Cardiac muscle cell (in vitro differentiated cells and primary cell): Measurements from ENCODE around the gene NFE2L1. TPM values are rescaled to one million over a fixed set of nuclear protein-coding genes. Genes with fewer than 3 reads are reported as not detected.

Source experiments
- DNase-seq, 2 donors: peaks; one replicate each; pipeline versions ENCODE4 v3.0.0 to v3.0.0-alpha.2; 2010 to 2017; ENCODE audit warnings: low read depth in 1 of 2, low spot score in 1 of 2
- H3K27ac ChIP-seq: fragments of 200-600 bp; sonication (generic); 2 replicates; pipeline ENCODE4 v1.5.1; 2016
- H3K27me3 ChIP-seq: fragments of 200-600 bp; sonication (generic); 2 replicates; pipeline ENCODE4 v1.6.0; 2016; ENCODE audit warnings: control low read depth
- H3K36me3 ChIP-seq: fragments of 200-600 bp; sonication (generic); 2 replicates; pipeline ENCODE4 v1.5.1; 2016; ENCODE audit warnings: control low read depth
- H3K4me1 ChIP-seq: fragments of 200-600 bp; sonication (generic); 2 replicates; pipeline ENCODE4 v1.8.1; 2017; ENCODE audit warnings: low read depth, mild to moderate bottlenecking, mixed run types
- H3K4me3 ChIP-seq: fragments of 200-600 bp; sonication (generic); 2 replicates; pipeline ENCODE4 v1.5.1; 2016; ENCODE audit warnings: mild to moderate bottlenecking
- H3K9me3 ChIP-seq: fragments of 200-600 bp; sonication (generic); 2 replicates; pipeline ENCODE4 v1.5.1; 2017; ENCODE audit warnings: low read depth, mild to moderate bottlenecking, control low read depth
- polyA plus RNA-seq: library from polyadenylated mRNA; unstranded; fragments of >200 nt; fragmentation: Nextera tagmentation; extraction: Ambion mirVana; gene quantifications from 2 replicates; pipeline ENCODE4 v1.2.1, GENCODE V29; 2016
- total RNA-seq: library from RNA; depleted of rRNA; stranded (reverse); fragments of >200 nt; gene quantifications from 2 replicates; pipeline ENCODE4 v1.2.3, GENCODE V29; 2016
- TF ChIP-seq, protein P1 (sequence below): IDR thresholded peaks from 2 replicates; pipeline ENCODE4 v1.5.1; 2012; ENCODE audit warnings: low read depth, mild to moderate bottlenecking, low read length

NFE2L1 gene
- total and polyA plus RNA-seq, 2 experiments from 2014 or later = 56.0 to 122 TPM

DNA sequence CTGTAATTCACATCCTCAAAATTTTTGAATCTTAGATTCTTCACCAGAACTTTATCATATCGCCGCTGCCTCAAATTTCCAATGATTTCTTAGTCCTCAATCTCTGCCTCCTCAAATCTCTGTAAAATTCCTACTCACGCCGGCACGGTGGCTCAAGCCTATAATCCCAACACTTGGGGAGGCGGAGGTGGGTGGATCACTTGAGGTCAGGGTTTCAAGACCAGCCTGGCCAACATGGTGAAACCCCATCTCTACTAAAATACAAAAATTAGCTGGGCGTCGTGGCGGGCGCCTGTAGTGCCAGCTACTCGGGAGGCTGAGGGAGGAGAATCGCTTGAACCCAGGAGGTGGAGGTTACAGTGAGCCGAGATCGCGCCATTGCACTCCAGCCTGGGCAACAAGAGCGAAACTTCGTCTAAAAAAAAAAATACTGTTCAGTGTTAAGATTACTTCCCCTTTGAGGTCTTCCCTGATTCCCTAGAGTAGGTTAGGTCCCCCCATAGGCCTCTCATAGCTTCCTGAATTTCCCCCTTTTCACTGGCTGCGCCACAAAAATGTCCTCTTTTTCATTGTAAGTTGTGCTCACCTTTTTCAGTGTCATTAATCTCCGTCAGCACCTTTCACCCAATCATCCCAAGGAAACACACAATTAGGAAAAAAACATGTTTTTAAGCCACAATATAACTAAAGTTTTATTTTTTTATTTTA lies 54.0 kb downstream of the NFE2L1 start:
- peaks cover 5% of the 10 kb centered on the region for H3K4me1 ChIP-seq
- TF ChIP-seq, protein P1, sequence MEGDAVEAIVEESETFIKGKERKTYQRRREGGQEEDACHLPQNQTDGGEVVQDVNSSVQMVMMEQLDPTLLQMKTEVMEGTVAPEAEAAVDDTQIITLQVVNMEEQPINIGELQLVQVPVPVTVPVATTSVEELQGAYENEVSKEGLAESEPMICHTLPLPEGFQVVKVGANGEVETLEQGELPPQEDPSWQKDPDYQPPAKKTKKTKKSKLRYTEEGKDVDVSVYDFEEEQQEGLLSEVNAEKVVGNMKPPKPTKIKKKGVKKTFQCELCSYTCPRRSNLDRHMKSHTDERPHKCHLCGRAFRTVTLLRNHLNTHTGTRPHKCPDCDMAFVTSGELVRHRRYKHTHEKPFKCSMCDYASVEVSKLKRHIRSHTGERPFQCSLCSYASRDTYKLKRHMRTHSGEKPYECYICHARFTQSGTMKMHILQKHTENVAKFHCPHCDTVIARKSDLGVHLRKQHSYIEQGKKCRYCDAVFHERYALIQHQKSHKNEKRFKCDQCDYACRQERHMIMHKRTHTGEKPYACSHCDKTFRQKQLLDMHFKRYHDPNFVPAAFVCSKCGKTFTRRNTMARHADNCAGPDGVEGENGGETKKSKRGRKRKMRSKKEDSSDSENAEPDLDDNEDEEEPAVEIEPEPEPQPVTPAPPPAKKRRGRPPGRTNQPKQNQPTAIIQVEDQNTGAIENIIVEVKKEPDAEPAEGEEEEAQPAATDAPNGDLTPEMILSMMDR = no peak
- no peak overlapping the region for H3K27ac ChIP-seq
- no peaks in the 10 kb centered on the region for H3K27me3 ChIP-seq
- DNase-seq = no peak
- no peaks in the 10 kb centered on the region for H3K36me3 ChIP-seq
- no peaks in the 10 kb centered on the region for H3K9me3 ChIP-seq
- H3K4me3 ChIP-seq = no peak overlapping the region

GRCh38 chr17:48102798-48103715 lies 54.9 kb downstream of the NFE2L1 start:
- DNase-seq = no peak
- H3K4me1 ChIP-seq = no peaks in the 10 kb centered on the region
- no peak overlapping the region for H3K4me3 ChIP-seq
- H3K27me3 ChIP-seq = no peaks in the 10 kb centered on the region
- TF ChIP-seq, protein P1 = no peak
- H3K36me3 ChIP-seq = no peaks in the 10 kb centered on the region
- no peak overlapping the region for H3K27ac ChIP-seq
- H3K9me3 ChIP-seq = no peaks in the 10 kb centered on the region

DNA sequence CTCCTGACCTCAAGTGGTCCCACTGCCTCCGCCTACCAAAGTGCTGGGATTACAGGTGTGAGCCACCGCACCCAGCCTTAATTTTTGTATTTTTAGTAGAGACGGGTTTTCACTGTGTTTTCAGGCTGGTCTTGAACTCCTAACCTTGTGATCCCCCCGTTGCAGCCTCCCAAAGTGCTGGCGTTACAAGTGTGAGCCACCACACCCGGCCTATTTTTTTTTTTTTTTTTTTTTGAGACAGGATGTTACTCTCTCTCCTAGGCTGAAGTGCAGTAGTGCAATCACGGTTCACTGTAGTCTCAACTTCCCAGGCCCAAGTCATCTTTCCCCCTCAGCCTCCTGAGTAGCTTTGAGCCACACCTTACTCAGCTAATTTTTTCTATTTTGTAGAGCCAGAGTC lies 56.3 kb downstream of the NFE2L1 start:
- no peak for DNase-seq
- Histone ChIP-seq H3K27me3 (no peaks in the 10 kb centered on the region), H3K36me3 (no peaks in the 10 kb centered on the region), H3K27ac (no peak overlapping the region), H3K9me3 (no peaks in the 10 kb centered on the region), H3K4me1 (peaks cover 5% of the 10 kb centered on the region), H3K4me3 (no peak overlapping the region)
- TF ChIP-seq, protein P1 = no peak

DNA sequence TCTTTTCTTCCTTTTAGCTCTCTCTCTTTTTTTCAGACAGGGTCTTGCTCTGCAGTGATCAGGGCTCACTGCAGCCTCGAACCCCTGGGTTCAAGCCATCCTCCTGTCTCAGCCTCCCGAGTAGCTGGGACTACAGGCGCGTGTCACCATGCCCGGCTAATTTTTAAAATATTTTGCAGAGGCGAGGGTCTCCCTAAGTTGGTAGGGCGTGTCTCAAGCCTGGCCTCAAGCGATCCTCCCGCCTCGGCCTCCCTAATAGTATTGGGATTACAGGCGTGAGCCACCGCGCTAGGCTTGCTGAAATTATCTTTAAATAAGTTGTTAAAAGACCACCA lies 58.6 kb downstream of the NFE2L1 start:
- Histone ChIP-seq H3K36me3 (no peaks in the 10 kb centered on the region), H3K27ac (peak overlapping the region; percentile 78), H3K27me3 (no peaks in the 10 kb centered on the region), H3K4me1 (peaks cover 5% of the 10 kb centered on the region), H3K4me3 (peak overlapping the region; percentile 60), H3K9me3 (no peaks in the 10 kb centered on the region)
- DNase-seq = no peak
- TF ChIP-seq, protein P1 = no peak

GRCh38 chr17:48107137-48108055 lies 59.2 kb downstream of the NFE2L1 start, which contains the start of gene SNX11:
Gene SNX11, plus strand, starts transcription at chr17:48107766. Its CDS starts 4,278 bp downstream, at chr17:48112044.
- Histone ChIP-seq H3K4me3 (peak within 1 kb of the TSS; percentile 60), H3K4me1 (peaks cover 5% of the 10 kb centered on the region), H3K27ac (peak within 1 kb of the TSS; percentile 78), H3K36me3 (no peaks in the 10 kb centered on the region), H3K27me3 (no peaks in the 10 kb centered on the region), H3K9me3 (no peaks in the 10 kb centered on the region)
- TF ChIP-seq, protein P1 = no peak
- peak; percentile 85 to 95 for DNase-seq
